ENCODE results near the gene TKTL1. TPM values are rescaled to one million over a fixed set of nuclear protein-coding genes. Genes with fewer than 3 reads are reported as not detected.

The TKTL1 gene
- total RNA-seq, 6 experiments from 2014 or later = 0.06 TPM; not detected in 5

DNA sequence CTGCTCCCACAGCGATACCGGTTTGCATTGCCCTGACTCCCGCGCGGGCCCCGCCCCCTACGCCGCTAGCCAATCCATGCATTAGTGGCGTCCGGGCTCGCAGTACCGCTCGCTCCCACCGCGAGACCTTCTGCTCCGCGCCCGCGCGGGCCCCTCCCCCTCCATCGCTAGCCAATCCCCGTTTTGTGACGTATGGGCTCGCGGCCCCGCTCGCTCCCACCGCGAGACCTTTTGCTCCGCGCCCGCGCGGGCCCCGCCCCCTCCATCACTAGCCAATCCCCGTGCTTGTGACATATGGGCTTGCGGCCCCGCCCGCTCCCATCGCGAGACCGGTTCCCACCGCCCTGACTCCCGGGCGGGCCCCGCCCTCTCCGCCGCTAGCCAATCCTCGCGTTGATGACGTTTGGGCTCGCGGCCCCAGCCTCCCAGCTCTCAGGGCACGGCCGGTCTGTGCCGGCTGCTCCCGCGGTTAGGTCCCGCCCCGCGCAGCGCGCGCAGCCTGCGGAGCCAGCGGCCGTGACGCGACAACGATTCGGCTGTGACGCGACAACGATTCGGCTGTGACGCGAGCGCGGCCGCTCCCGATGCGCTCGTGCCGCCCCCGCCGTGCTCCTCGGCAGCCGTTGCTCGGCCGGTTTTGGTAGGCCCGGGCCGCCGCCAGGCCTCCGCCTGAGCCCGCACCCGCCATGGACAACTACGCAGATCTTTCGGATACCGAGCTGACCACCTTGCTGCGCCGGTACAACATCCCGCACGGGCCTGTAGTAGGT is 83.4 kb downstream of the TKTL1 start, which contains the start of gene EMD:
TSS of gene EMD (plus strand) at position 497 of the 770 bp plus-strand sequence. CDS start at position 687, 190 bp downstream.
- Histone ChIP-seq H3K27ac (peak within 1 kb of the TSS; percentile 92 to 98 (median 96)), H3K36me3 (no peaks in the 10 kb centered on the region), H3K27me3 (no peaks in the 10 kb centered on the region), H3K4me3 (peak within 1 kb of the TSS; percentile 69 to 74 (median 74)), H3K4me1 (no peaks in the 10 kb centered on the region), H3K9me3 (no peaks in the 10 kb centered on the region)
- 48% methylated on average over 81 of the region's 103 CpGs for WGBS (ENCODE audit: insufficient coverage, low coverage, low lambda C conversion rate, missing lambda C conversion rate)
- DNase-seq = peak; percentile 96 to 99 (median 97)
- peak; percentile 85 to 93 (median 88) for ATAC-seq
- intact Hi-C loops (cut with DNase I) = no loop called here
- TF ChIP-seq POLR2A (IDR thresholded peaks at IDR 0.05) = peak; percentile 69
- TF ChIP-seq, protein P1, sequence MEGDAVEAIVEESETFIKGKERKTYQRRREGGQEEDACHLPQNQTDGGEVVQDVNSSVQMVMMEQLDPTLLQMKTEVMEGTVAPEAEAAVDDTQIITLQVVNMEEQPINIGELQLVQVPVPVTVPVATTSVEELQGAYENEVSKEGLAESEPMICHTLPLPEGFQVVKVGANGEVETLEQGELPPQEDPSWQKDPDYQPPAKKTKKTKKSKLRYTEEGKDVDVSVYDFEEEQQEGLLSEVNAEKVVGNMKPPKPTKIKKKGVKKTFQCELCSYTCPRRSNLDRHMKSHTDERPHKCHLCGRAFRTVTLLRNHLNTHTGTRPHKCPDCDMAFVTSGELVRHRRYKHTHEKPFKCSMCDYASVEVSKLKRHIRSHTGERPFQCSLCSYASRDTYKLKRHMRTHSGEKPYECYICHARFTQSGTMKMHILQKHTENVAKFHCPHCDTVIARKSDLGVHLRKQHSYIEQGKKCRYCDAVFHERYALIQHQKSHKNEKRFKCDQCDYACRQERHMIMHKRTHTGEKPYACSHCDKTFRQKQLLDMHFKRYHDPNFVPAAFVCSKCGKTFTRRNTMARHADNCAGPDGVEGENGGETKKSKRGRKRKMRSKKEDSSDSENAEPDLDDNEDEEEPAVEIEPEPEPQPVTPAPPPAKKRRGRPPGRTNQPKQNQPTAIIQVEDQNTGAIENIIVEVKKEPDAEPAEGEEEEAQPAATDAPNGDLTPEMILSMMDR (IDR thresholded peaks at IDR 0.05) = peak in 1 of 4 donors; percentile 11

DNA sequence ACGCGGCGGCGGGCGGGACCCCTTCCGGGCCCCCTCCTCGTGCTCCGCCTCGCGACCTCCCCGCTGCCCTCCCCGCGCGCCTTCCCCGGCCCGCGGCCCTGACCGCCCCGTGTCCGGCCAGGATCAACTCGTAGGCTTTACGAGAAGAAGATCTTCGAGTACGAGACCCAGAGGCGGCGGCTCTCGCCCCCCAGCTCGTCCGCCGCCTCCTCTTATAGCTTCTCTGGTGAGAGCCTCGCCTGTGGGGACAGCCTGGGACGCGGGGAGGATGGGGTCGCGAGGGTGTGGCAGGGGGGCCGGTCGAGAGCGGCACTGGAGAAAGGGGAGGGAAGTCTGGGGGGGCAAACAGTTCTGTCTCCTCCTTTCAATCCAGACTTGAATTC is 84.0 kb downstream of the TKTL1 start:
- intact Hi-C loops (cut with DNase I) = no loop called here
- no peak for TF ChIP-seq POLR2A (IDR thresholded peaks at IDR 0.05)
- TF ChIP-seq, protein P1 (IDR thresholded peaks at IDR 0.05) = no peak
- no peak for ATAC-seq
- H3K27ac ChIP-seq = peak overlapping the region; percentile 92 to 98 (median 96)
- H3K4me3 ChIP-seq = peak overlapping the region; percentile 69 to 74 (median 74)
- no peaks in the 10 kb centered on the region for H3K36me3 ChIP-seq
- peaks cover 0 to 3% (median 0%) of the 10 kb centered on the region in 4 donors for H3K4me1 ChIP-seq
- H3K27me3 ChIP-seq = no peaks in the 10 kb centered on the region
- no peak for DNase-seq
- no peaks in the 10 kb centered on the region for H3K9me3 ChIP-seq
- 42% methylated on average over 21 of the region's 38 CpGs for WGBS (ENCODE audit: insufficient coverage, low coverage, low lambda C conversion rate, missing lambda C conversion rate)

Other genes with a start within 250 kb of the TKTL1 start
- gene MECP2, start 198.1 kb upstream of the TKTL1 start, total RNA-seq = 10 to 100 TPM; 14.1 to 18.4 (median 16.0) TPM
- not detected for gene OPN1LW, start 151.6 kb upstream of the TKTL1 start, total RNA-seq
- not detected for gene OPN1MW, start 113.2 kb upstream of the TKTL1 start, total RNA-seq
- not detected for gene OPN1MW2, start 76.0 kb upstream of the TKTL1 start, total RNA-seq
- gene OPN1MW3, start 38.2 kb upstream of the TKTL1 start, total RNA-seq = not detected
- not detected for gene TEX28, start 671 bp upstream of the TKTL1 start, total RNA-seq
- gene FLNA, start 78.8 kb downstream of the TKTL1 start, total RNA-seq = 100 to 1,000 TPM in 1 of 6 experiments, 10 to 100 TPM in 5; 46.8 to 124 (median 82.6) TPM
- gene EMD, start 83.5 kb downstream of the TKTL1 start, total RNA-seq = 10 to 100 TPM; 19.8 to 28.8 (median 24.2) TPM
- gene RPL10, start 102.6 kb downstream of the TKTL1 start, total RNA-seq = 1,000 to 10,000 TPM in 5 of 6 experiments, 100 to 1,000 TPM in 1; 899 to 1,899 (median 1,157) TPM
- gene DNASE1L1, start 113.5 kb downstream of the TKTL1 start, total RNA-seq = 10 to 100 TPM; 11.7 to 19.5 (median 14.9) TPM
- gene TAFAZZIN, start 115.7 kb downstream of the TKTL1 start, total RNA-seq = 10 to 100 TPM; 12.6 to 23.0 (median 17.3) TPM
- gene ATP6AP1, start 132.9 kb downstream of the TKTL1 start, total RNA-seq = 10 to 100 TPM; 26.5 to 41.4 (median 32.4) TPM
- 10 to 100 TPM; 26.8 to 37.7 (median 30.9) TPM for gene GDI1, start 141.4 kb downstream of the TKTL1 start, total RNA-seq
- 10 to 100 TPM; 19.2 to 36.8 (median 21.9) TPM for gene FAM50A, start 148.3 kb downstream of the TKTL1 start, total RNA-seq
- 10 to 100 TPM in 1 of 6 experiments, 1 to 10 TPM in 5; 1.3 to 22.8 (median 2.6) TPM for gene PLXNA3, start 162.5 kb downstream of the TKTL1 start, total RNA-seq
- 10 to 100 TPM in 4 of 6 experiments, 1 to 10 TPM in 2; 8.4 to 24.9 (median 10.8) TPM for gene LAGE3, start 183.5 kb downstream of the TKTL1 start, total RNA-seq
- 10 to 100 TPM; 12.6 to 34.8 (median 15.5) TPM for gene UBL4A, start 190.8 kb downstream of the TKTL1 start, total RNA-seq
- 10 to 100 TPM in 1 of 6 experiments, 1 to 10 TPM in 5; 3.0 to 15.2 (median 5.1) TPM for gene SLC10A3, start 194.8 kb downstream of the TKTL1 start, total RNA-seq
- 10 to 100 TPM; 23.5 to 44.2 (median 34.9) TPM for gene FAM3A, start 220.4 kb downstream of the TKTL1 start, total RNA-seq

Data from right lobe of liver (tissue), 6 donors.